BJ (cell line): ENCODE data around the gene PRUNE1. TPM values are rescaled to one million over a fixed set of nuclear protein-coding genes. Genes with fewer than 3 reads are reported as not detected.

Experiments used
- CTCF ChIA-PET: fragments of 350-600 bp; formaldehyde crosslinking; extraction: SDS; loops from one replicate; lab custom pipeline; 2021; ENCODE audit warnings: antibody characterized with exemption, inconsistent platforms; lab: Yijun Ruan, JAX
- POLR2A ChIA-PET: fragments of 300-600 bp; sonication (Branson Sonifier 250); formaldehyde crosslinking; extraction: SDS; loops from one replicate; lab custom pipeline; 2021; ENCODE audit warnings: antibody characterized with exemption; lab: Charles Lee
- DNase-seq: peaks from one replicate; pipeline ENCODE4 v3.0.0-alpha.2; 2011; ENCODE audit warnings: low read depth
- H3K27me3 ChIP-seq: 2 replicates; pipeline ENCODE4 v1.6.0; 2011; ENCODE audit warnings: low read length; ENCODE audit not compliant: control insufficient read depth, insufficient read depth
- H3K36me3 ChIP-seq: 2 replicates; pipeline ENCODE4 v1.5.1; 2011; ENCODE audit warnings: low read length; ENCODE audit not compliant: control insufficient read depth, insufficient read depth
- H3K4me3 ChIP-seq: 2 replicates; pipeline ENCODE4 v1.5.1; 2011; ENCODE audit warnings: low read depth, mild to moderate bottlenecking, control low read depth, low read length
- polyA plus RNA-seq: library from polyadenylated mRNA; depleted of rRNA; stranded (reverse); fragments of >200 nt; gene quantifications from 2 replicates; pipeline ENCODE4 v1.2.3, GENCODE V29; 2011
- TF ChIP-seq, protein P1 (sequence below): IDR thresholded peaks from 2 replicates; pipeline ENCODE4 v1.5.1; 2011; ENCODE audit warnings: low read depth, mild to moderate bottlenecking, control low read depth, inconsistent platforms, low read length, moderate library complexity; ENCODE audit not compliant: insufficient read depth

The PRUNE1 gene
- polyA plus RNA-seq, 1 experiment, result 16.2 TPM

DNA sequence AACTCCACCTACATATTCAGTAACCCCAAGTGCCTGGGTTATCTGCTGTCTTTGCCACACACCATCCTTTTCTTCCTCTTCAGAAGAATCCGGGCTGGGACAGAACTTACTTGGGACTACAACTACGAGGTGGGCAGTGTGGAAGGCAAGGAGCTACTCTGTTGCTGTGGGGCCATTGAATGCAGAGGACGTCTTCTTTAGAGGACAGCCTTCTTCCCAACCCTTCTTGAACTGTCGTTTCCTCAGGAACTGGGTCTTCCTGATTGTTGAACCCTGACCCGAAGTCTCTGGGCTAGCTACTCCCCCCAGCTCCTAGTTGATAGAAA is 44.1 kb upstream of the PRUNE1 start:
- Histone ChIP-seq H3K4me3 (no peak overlapping the region), H3K27me3 (no peaks in the 10 kb centered on the region), H3K36me3 (peaks cover 50% of the 10 kb centered on the region)
- CTCF ChIA-PET, result interaction anchor here (0.6 kb wide), 1 partner anchor 11 kb away, joined by 4 read pairs; no protein-coding TSS in a partner anchor
- POLR2A ChIA-PET, result no interaction called here
- DNase-seq, result no peak
- TF ChIP-seq, protein P1, sequence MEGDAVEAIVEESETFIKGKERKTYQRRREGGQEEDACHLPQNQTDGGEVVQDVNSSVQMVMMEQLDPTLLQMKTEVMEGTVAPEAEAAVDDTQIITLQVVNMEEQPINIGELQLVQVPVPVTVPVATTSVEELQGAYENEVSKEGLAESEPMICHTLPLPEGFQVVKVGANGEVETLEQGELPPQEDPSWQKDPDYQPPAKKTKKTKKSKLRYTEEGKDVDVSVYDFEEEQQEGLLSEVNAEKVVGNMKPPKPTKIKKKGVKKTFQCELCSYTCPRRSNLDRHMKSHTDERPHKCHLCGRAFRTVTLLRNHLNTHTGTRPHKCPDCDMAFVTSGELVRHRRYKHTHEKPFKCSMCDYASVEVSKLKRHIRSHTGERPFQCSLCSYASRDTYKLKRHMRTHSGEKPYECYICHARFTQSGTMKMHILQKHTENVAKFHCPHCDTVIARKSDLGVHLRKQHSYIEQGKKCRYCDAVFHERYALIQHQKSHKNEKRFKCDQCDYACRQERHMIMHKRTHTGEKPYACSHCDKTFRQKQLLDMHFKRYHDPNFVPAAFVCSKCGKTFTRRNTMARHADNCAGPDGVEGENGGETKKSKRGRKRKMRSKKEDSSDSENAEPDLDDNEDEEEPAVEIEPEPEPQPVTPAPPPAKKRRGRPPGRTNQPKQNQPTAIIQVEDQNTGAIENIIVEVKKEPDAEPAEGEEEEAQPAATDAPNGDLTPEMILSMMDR, result no peak

DNA sequence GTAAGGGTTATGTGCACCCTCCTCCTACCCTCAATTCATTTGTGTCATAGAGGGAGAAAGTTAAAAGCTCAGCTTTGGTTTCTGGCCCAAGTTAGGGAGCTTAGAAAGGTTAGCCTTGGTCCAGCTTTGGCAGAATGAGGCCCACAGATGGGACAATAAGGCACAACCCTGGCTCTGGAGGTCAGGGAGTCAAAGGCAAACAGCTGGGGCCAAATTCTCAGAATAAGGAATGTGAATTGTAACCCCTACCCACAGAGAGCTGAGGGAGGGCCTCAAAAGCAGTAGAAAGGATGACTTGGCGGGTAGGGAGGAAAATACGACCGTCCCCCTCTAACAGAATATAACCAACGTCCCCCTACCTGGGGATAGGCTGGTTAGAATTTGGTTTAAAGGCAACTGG is 42.6 kb upstream of the PRUNE1 start:
- peaks cover 47% of the 10 kb centered on the region for H3K36me3 ChIP-seq
- TF ChIP-seq, protein P1, result no peak
- CTCF ChIA-PET, result interaction anchor here (0.7 to 1.2 kb wide), 3 partner anchors 16 to 43 kb away, joined by 3 read pairs; partner anchors contain the start of gene ANXA9
- POLR2A ChIA-PET, result no interaction called here
- no peak overlapping the region for H3K4me3 ChIP-seq
- no peaks in the 10 kb centered on the region for H3K27me3 ChIP-seq
- no peak for DNase-seq

DNA sequence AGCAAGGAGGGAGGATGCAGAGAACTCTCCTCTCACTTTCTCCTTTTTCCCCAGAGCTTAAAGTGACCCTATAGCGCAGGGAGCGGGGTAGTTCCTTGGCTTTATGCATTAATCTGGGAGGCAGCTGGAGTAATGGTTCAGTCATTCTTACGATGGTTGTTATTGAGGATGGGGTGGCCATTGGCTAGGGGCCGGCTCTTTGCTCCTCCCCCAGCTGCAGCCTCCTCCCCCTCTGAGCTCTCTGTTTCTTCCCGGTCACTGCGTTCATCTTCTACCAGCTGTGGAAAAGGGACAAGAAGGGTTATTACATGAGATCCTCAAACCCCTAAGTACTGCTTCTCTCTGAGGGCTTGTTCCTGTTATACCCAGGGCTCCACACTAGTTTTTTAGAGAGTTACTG is 42.2 kb upstream of the PRUNE1 start:
- H3K36me3 ChIP-seq, result peaks cover 44% of the 10 kb centered on the region
- TF ChIP-seq, protein P1, result no peak
- H3K27me3 ChIP-seq, result no peaks in the 10 kb centered on the region
- DNase-seq, result no peak
- ChIA-PET CTCF (interaction anchor here (0.7 to 1.2 kb wide), 3 partner anchors 16 to 44 kb away, joined by 3 read pairs; partner anchors contain the start of gene ANXA9), POLR2A (no interaction called here)
- no peak overlapping the region for H3K4me3 ChIP-seq

DNA sequence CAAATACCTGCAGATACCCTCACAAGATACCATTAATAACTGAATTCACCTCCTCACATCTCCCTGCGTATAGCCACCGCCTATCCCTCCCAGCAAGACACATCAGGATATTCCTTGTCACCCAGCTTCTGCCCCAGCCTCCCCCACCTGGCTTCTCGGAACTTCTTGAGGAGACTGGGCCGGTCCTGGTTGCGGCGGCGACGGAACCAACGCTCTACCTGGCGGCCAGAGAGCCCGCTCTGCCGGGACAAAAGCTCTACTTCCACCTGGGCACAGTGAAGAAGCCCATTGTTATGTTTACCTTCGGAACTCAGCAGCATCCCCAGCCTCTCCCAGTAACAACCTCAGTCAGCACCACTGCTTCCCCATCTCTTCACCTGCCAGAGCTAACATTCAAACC is 40.3 kb upstream of the PRUNE1 start:
- H3K27me3 ChIP-seq, result no peaks in the 10 kb centered on the region
- H3K36me3 ChIP-seq, result peaks cover 38% of the 10 kb centered on the region
- ChIA-PET POLR2A (no interaction called here), CTCF (no interaction called here)
- no peak for DNase-seq
- H3K4me3 ChIP-seq, result no peak overlapping the region
- TF ChIP-seq, protein P1, result no peak

DNA sequence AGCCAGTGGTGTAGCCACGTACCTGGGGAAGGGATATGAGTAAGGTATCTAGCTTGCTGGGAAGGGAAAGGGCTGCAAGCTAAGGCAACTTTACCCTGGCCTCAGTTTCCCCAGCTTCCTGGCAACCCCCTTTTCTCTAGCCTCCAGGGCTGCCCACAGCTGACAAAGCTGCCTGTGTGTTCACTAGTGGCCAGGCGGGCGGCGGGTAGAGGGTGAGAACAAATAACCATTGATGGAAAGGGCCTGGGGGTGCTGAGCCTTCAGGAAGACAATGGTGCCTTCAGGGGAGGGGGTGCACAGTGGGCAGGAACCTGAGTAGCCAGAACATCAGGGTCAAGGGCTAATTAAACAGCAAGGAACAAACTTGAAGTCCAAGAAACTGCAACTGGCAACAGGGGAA is 39.8 kb upstream of the PRUNE1 start:
- POLR2A ChIA-PET, result no interaction called here
- CTCF ChIA-PET, result interaction anchor here (3.3 kb wide), 1 partner anchor 12 kb away, joined by 13 read pairs; no protein-coding TSS in a partner anchor
- H3K36me3 ChIP-seq, result peaks cover 36% of the 10 kb centered on the region

More for the DNA sequence above, 39.8 kb upstream of the PRUNE1 start:
- Histone ChIP-seq H3K27me3 (no peaks in the 10 kb centered on the region), H3K4me3 (no peak overlapping the region)
- DNase-seq, result no peak
- TF ChIP-seq, protein P1, result no peak
